HG03097 (cell line): ENCODE results near the gene GATA2.

Experiments used
- ATAC-seq: cut with Tn5 transposase; IDR thresholded peaks from one replicate; pipeline ENCODE4 v1.9.1; 2021; ENCODE audit not compliant: unreplicated experiment, low FRiP score

The GATA2 gene

DNA sequence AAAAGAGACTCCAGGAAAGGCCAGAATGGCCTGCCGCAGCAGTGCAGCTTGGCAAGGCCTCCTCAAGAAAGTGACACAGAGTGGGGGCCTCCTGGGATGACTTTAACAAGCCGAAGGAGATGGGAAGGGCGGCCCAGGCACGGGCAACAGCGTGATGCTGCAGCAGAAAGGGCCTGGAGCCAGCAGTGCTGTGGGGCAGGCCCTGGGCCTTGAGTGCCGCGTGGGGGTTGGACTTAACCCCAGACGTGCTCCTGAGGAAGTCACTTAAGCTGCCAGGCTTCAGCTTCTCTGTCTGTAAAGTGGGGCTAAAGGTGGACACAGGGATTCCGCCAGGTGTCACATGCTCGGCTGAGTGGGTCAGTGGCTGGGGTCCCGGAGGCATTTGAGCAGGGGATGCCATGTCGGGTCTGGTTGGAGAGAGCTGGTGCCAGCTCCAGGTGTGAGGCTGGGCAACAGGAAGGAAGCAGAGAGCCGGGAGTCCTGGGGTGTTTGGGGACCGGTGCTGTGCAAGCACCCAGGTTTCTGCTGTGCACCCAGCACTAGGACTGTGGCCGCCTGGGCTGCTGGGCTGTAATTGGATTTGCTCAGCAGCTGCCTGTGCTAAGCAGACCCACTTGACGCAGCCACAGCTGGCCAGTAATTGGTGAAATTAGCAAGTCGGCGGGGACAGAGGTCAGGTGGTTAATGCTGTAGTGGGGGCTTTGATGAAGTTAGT is 34.1 kb downstream of the GATA2 start:
- ATAC-seq, result no peak

DNA sequence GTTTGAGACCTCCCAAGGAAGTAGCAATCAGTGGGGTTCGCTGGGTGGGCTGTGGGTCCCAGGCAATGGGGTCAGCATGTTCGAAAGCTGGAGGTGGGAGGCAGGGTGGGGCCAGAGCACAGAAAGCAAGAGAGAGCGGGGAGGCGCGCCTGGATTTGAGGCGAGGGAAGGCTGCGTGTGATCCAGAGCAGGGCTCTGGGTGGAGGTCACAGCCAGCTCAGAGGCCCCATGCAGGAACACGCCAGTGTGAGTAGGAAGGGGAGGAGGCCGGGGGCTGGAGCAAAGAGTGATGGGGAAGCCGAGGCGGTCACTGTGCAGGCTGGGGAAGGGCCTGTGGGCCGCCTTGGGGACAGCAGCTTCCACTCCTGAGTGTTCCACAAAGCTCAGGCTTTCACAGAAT is 35.1 kb downstream of the GATA2 start:
- no peak for ATAC-seq

- no peak for ATAC-seq
These were observed 36.0 kb downstream of the GATA2 start for GRCh38 chr3:128456776-128457715.

GRCh38 chr3:128455786-128456748 is 36.9 kb downstream of the GATA2 start:
- no peak for ATAC-seq

DNA sequence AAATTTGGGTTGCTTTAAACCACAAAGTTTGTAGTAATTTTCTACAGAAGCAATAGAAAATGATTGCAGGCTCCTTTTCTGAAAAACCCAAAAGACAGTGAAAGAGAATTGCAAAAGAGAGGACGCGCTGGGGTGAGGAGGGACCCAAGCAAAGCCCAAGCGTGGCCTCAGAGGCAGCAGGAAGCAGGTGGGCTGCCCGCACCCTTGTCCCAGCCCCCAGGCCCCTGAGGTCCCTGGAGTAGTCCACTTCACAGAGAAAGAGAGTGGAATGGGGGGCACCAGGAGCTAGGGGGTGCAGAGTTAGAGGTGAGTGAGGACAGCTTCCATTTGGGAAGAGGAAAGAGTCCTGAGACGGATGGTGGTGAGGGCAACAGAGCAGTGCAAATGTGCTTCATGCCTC is 37.9 kb downstream of the GATA2 start:
- no peak for ATAC-seq

- ATAC-seq, result no peak
These were observed 38.7 kb downstream of the GATA2 start for GRCh38 chr3:128454310-128454618.

GRCh38 chr3:128453501-128454309 is 39.3 kb downstream of the GATA2 start:
- ATAC-seq, result no peak

- ATAC-seq, result no peak
These were observed 40.2 kb downstream of the GATA2 start for GRCh38 chr3:128452678-128453275.

GRCh38 chr3:128452120-128452519 is 40.9 kb downstream of the GATA2 start:
- ATAC-seq, result no peak

DNA sequence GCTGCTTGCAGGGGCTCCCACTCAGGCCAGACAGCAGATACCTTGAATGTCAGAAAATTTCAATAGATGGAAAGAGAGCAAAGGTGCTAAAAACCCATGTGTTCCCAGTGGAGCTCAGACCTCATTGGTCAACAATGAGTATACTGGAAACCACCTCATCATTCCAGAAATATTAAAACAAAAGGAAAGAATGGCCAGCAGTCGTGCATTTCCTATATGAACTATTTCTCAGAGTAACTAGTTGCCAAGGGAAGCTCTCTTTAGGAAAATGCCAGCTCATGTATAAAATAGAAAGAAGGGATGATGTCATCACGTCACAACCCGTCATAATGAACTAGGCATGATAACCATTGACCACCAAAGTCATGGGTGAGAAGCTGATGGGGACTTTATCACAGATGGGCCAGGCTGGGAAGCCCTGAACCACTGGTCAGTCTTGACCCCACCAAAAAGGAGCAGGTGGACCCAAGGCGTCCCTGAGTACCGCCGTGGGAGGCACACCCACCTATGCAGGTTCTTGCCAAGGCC is 43.8 kb downstream of the GATA2 start:
- ATAC-seq, result no peak

DNA sequence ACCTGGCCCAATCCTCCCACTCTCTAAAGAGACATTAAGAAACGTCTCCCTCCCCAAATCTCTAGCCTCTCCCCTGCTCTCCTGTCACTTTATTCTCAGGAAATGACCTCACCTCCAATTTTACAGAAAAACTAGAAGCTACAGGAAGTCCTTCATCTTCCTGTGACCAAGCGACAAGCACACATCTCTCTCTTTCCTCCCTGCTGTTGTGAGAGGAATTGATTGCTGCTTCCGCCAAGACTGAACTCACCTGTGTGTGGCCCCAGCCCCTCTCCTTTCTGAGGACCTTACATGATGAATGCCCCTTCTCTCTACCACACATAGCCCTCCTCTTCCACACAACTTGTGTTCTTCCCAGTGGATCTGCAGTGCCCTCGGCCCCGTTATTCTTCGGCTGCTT is 44.5 kb downstream of the GATA2 start:
- no peak for ATAC-seq

DNA sequence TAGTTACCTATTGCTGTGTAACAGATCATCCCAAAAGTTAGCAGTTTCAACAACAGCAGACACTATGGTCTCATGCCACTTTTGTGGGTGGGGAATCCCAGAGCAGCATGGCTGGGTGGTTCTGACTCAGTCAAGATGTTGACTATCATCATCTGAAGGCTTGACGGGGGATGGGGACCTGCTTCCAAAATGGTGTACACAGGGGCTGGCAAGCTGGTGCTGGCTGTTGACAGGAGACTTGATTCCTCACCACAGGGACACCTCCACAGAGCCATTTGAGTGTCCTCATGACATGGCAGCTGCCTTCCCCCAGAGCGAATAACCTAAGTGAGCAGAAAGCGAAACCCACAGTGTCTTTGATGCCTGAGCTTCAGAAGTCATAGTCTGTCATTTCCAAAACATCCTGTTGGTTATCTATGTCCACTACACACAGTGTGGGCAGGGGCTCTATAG is 45.4 kb downstream of the GATA2 start:
- ATAC-seq, result no peak

DNA sequence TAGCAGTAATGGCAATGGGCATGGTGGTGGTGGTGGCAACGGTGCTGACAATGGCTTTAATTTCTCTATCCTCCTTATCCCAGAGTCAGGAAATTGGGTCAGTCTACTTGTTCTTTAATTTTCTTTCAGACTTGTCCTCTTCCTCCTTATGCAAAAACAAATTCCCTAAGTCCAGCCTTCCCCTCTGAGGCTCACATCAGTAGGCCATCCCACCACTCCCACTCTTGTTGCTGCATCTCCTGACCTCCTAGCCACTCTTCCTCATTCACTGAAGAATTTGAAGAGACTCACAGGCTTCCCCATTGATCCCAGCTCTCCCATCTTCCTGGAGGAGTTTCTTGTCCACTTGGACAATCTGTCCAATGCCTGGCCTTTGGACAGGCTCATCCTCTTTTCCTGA is 46.2 kb downstream of the GATA2 start:
- no peak for ATAC-seq

GRCh38 chr3:128445357-128445756 is 47.6 kb downstream of the GATA2 start:
- no peak for ATAC-seq

GRCh38 chr3:128443771-128444170 is 49.2 kb downstream of the GATA2 start:
- no peak for ATAC-seq

GRCh38 chr3:128442949-128443348 is 50.1 kb downstream of the GATA2 start:
- ATAC-seq, result no peak

GRCh38 chr3:128442070-128442469 is 50.9 kb downstream of the GATA2 start:
- no peak for ATAC-seq

GRCh38 chr3:128439226-128439625 is 53.8 kb downstream of the GATA2 start:
- ATAC-seq, result no peak

DNA sequence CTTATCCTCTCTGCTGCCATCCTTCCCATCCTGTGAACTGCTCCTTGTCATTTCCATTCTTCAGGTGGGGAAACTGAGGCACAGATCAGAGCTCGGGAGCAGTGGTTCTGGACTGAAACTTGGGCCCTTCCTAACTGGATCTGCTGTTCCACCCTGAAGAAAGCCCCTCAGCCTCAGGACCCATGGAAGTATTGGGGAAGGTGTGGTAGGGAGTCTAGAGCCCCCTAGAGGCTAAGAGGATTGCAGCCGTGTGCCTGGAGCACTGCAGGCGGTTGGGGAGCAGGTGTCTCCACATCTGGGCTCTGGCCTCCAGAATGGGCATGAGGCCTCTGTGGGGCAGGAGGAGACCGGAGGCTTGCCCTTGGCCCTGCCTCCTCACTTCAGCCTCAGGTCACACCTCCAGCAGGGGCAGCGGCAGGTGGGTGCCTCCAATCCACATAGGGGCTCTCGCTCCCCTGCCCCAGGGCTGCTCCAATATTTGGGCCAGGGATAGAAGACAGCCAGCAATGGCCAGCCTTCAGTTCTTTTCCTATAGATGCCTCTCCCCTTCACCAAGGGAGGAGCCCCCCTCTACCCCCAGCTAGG is 54.4 kb downstream of the GATA2 start:
- ATAC-seq, result no peak
